ENCODE measurements around the gene SUSD4.

Gene SUSD4

GRCh38 chr1:223358826-223359225, 5.2 kb downstream of the SUSD4 start:
- FAIRE-seq: no peak

GRCh38 chr1:223355699-223356098, 8.3 kb downstream of the SUSD4 start:
- FAIRE-seq: no peak

GRCh38 chr1:223353939-223354338, 10.0 kb downstream of the SUSD4 start:
- no peak for FAIRE-seq

GRCh38 chr1:223352944-223353343, 11.0 kb downstream of the SUSD4 start:
- no peak for FAIRE-seq

- FAIRE-seq: no peak
Measured at GRCh38 chr1:223350361-223350908, 13.5 kb downstream of the SUSD4 start.

GRCh38 chr1:223349241-223349640, 14.7 kb downstream of the SUSD4 start:
- FAIRE-seq: no peak

- no peak for FAIRE-seq
Measured at GRCh38 chr1:223348439-223348838, 15.5 kb downstream of the SUSD4 start.

GRCh38 chr1:223347583-223347982, 16.4 kb downstream of the SUSD4 start:
- FAIRE-seq: no peak

GRCh38 chr1:223346311-223346710, 17.7 kb downstream of the SUSD4 start:
- FAIRE-seq: no peak

- no peak for FAIRE-seq
Measured at GRCh38 chr1:223345720-223346119, 18.3 kb downstream of the SUSD4 start.

GRCh38 chr1:223344491-223344890, 19.5 kb downstream of the SUSD4 start:
- FAIRE-seq: no peak

- no peak for FAIRE-seq
Measured at GRCh38 chr1:223343692-223344091, 20.3 kb downstream of the SUSD4 start.

- no peak for FAIRE-seq
Measured at GRCh38 chr1:223341121-223341520, 22.9 kb downstream of the SUSD4 start.

- FAIRE-seq: no peak
Measured at GRCh38 chr1:223340637-223341036, 23.3 kb downstream of the SUSD4 start.

- no peak for FAIRE-seq
Measured at GRCh38 chr1:223339861-223340260, 24.1 kb downstream of the SUSD4 start.

- FAIRE-seq: no peak
Measured at GRCh38 chr1:223338811-223339746, 24.9 kb downstream of the SUSD4 start.

GRCh38 chr1:223337174-223337869, 26.7 kb downstream of the SUSD4 start:
- FAIRE-seq: no peak

- no peak for FAIRE-seq
Measured at GRCh38 chr1:223334156-223334555, 29.8 kb downstream of the SUSD4 start.

GRCh38 chr1:223332997-223333396, 31.0 kb downstream of the SUSD4 start:
- no peak for FAIRE-seq

- FAIRE-seq: no peak
Measured at GRCh38 chr1:223331929-223332328, 32.0 kb downstream of the SUSD4 start.

GRCh38 chr1:223331301-223331700, 32.7 kb downstream of the SUSD4 start:
- FAIRE-seq: no peak

GRCh38 chr1:223330466-223330865, 33.5 kb downstream of the SUSD4 start:
- FAIRE-seq: no peak

GRCh38 chr1:223329664-223330415, 34.1 kb downstream of the SUSD4 start:
- no peak for FAIRE-seq

Measured in G401.6 (cell line).